Neutrophil (primary cell): ENCODE data around the gene ARMC6.

Source experiments
- H3K27ac ChIP-seq: fragments of 200-600 bp; sonication (generic); 2 replicates; pipeline ENCODE4 v1.5.1; 2016; ENCODE audit warnings: mild to moderate bottlenecking, moderate library complexity
- H3K27me3 ChIP-seq: fragments of 200-600 bp; sonication (generic); 2 replicates; pipeline ENCODE4 v1.6.0; 2016; ENCODE audit warnings: mild to moderate bottlenecking
- H3K36me3 ChIP-seq: fragments of 200-600 bp; sonication (generic); 2 replicates; pipeline ENCODE4 v1.5.1; 2017
- H3K4me1 ChIP-seq, 2 experiments: fragments of 200-600 bp in 1 of 2; sonication (generic) in 1 of 2; 1 replicate in 1 of 2; 2 replicates in 1 of 2; pipeline versions ENCODE4 v1.5.1 to v1.6.1; 2013 to 2016; ENCODE audit warnings: low read depth in 1 of 2, low read length in 1 of 2, mild to moderate bottlenecking in 1 of 2, moderate library complexity in 1 of 2; ENCODE audit not compliant: control insufficient read depth in 1 of 2, insufficient read depth in 1 of 2
- H3K4me3 ChIP-seq, 2 experiments: fragments of 200-600 bp in 1 of 2; sonication (generic) in 1 of 2; 1 replicate in 1 of 2; 2 replicates in 1 of 2; pipeline ENCODE4 v1.5.1; 2013 to 2016; ENCODE audit warnings: low read depth in 1 of 2, low read length in 1 of 2, mild to moderate bottlenecking in 1 of 2, moderate library complexity in 1 of 2
- H3K9me3 ChIP-seq: fragments of 200-600 bp; sonication (generic); 2 replicates; pipeline ENCODE4 v1.5.1; 2016
- CTCF ChIP-seq: fragments of 200-600 bp; sonication (generic); IDR thresholded peaks from 2 replicates; pipeline ENCODE4 v1.5.1; 2016; ENCODE audit warnings: antibody characterized with exemption

The ARMC6 gene

GRCh38 chr19:19033426-19034203, at the start of gene ARMC6, which contains the start of gene SUGP2:
ARMC6 (plus strand) TSS chr19:19033603; CDS start chr19:19034210, 607 bp downstream.
SUGP2 (minus strand) TSS chr19:19033517; CDS start chr19:19031071, 2,446 bp downstream.
- peak within 1 kb of the TSS; percentile 93 to 98 for H3K4me3 ChIP-seq
- H3K27ac ChIP-seq = peak within 1 kb of the TSS; percentile 97

DNA sequence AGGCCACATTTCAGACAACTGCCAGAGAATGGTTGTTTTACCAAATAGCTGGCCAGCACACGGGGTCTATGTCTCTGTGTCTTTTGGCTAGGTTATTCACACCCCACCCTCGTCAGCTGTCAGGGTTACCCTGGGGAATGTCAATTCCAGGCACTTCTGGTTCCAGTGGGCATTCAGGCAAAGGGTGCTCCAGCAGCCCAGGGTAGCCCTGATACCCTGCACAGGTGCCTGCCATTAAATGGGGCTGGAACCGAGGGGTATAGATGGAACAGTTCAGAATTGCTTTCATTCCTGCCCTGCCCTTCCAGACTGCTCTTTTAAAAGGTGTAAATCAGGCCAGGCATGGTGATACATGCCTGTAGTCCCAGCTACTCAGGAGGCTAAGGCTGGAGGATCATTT, 49.2 kb upstream of the ARMC6 start:
- Histone ChIP-seq H3K4me3 (no peak overlapping the region), H3K9me3 (no peaks in the 10 kb centered on the region), H3K36me3 (no peaks in the 10 kb centered on the region), H3K27me3 (no peaks in the 10 kb centered on the region), H3K4me1 (peaks cover 35 to 38% of the 10 kb centered on the region in 2 experiments), H3K27ac (peak overlapping the region; percentile 73)
- TF ChIP-seq CTCF = no peak

More at GRCh38 chr19:19033426-19034203, at the start of gene ARMC6, which contains the start of gene SUGP2:
- H3K36me3 ChIP-seq = peaks cover 5% of the 10 kb centered on the region
- no peaks in the 10 kb centered on the region for H3K9me3 ChIP-seq
- peak; percentile 48 for TF ChIP-seq CTCF
- no peaks in the 10 kb centered on the region for H3K27me3 ChIP-seq
- peaks cover 19 to 23% of the 10 kb centered on the region in 2 experiments for H3K4me1 ChIP-seq

DNA sequence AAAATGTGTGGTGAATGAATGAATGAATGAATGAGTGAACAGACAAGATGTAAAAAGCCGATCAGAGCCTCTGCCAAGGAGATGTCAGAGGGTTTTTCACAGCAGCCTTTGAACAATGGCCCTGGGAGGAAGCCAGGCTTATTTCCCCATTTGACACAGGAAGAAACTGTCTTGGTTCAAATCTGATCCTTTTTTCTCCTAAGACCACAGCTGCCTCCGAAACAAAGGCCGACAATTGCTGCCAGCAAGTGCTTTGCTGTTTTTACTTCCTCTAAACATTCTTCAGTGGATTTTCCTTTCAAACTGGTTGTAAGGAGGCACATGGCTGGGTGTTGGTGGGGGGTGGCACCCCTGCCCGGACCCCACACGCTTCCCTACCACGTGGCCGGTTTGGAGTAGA, 48.1 kb upstream of the ARMC6 start:
- H3K36me3 ChIP-seq = no peaks in the 10 kb centered on the region
- H3K27ac ChIP-seq = peak overlapping the region; percentile 73
- TF ChIP-seq CTCF = no peak
- peak overlapping the region; percentile 10 to 12 for H3K4me3 ChIP-seq
- no peaks in the 10 kb centered on the region for H3K9me3 ChIP-seq
- no peaks in the 10 kb centered on the region for H3K27me3 ChIP-seq
- H3K4me1 ChIP-seq = peaks cover 35 to 38% of the 10 kb centered on the region in 2 experiments

DNA sequence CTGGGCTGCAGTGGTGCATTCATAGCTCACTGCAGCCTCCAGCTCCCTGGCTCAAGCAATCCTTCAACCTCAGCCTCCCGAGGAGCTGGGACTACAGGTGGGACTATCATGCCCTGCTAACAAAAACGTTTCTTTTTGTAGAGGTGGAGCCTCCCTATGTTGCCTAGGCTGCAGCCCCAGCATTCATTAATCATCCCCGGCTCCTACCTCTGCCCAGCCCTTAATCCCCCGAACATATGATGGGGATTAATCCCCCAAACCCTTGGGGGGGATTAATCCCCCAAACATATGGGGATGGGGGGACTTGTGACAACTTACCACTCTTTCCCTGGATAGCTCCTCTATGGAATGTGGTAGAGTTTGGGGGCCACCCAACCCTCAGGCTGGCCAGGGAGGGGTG, 45.9 kb upstream of the ARMC6 start:
- H3K27me3 ChIP-seq = no peaks in the 10 kb centered on the region
- no peaks in the 10 kb centered on the region for H3K9me3 ChIP-seq
- H3K27ac ChIP-seq = no peak overlapping the region
- no peak for TF ChIP-seq CTCF
- H3K4me1 ChIP-seq = peaks cover 35 to 38% of the 10 kb centered on the region in 2 experiments
- H3K36me3 ChIP-seq = peaks cover 19% of the 10 kb centered on the region
- H3K4me3 ChIP-seq = no peak overlapping the region

- peaks cover 26 to 28% of the 10 kb centered on the region in 2 experiments for H3K4me1 ChIP-seq
- peaks cover 38% of the 10 kb centered on the region for H3K36me3 ChIP-seq
- no peak overlapping the region for H3K4me3 ChIP-seq
- H3K27me3 ChIP-seq = no peaks in the 10 kb centered on the region
- H3K9me3 ChIP-seq = no peaks in the 10 kb centered on the region
- no peak overlapping the region for H3K27ac ChIP-seq
- no peak for TF ChIP-seq CTCF
These were observed 44.1 kb upstream of the ARMC6 start for GRCh38 chr19:18989316-18989715.
